Measurements from ENCODE around the gene LHFPL5. TPM values are rescaled to one million over a fixed set of nuclear protein-coding genes. Genes with fewer than 3 reads are reported as not detected.

The LHFPL5 gene
- polyA plus RNA-seq, 1 donor (not counting 4 experiments of a cell fraction or from before 2014, with no cell fraction given) = not detected

DNA sequence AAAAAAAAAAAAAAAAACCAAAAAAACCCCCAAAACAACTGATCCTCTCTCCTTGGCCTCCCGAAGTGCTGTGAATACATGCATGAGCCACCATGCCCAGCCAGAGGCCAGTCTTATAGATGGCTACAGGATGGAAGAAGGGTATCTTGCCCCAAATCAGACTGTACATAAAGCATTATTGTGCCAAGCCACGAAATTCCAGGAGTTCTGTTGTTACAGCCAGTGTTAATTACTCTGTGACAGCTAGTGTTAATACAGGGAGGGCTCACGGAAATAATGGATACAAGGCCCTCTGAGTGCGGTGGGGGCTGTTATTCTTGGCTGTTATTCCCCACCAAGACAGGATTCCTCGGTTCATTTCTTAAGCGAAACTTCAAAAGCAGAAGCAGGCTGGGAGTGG, 30.1 kb upstream of the LHFPL5 start:
- FAIRE-seq (no peak), DNase-seq (ENCODE audit: low read depth, low spot score) (no peak)
- H3K79me2 ChIP-seq (ENCODE audit: control insufficient read depth, insufficient read depth, low read length) = no peaks in the 10 kb centered on the region
- H4K20me1 ChIP-seq (ENCODE audit: control insufficient read depth, extremely low read depth, insufficient read depth, low read length) = no peaks in the 10 kb centered on the region
- TF ChIP-seq, protein P1, sequence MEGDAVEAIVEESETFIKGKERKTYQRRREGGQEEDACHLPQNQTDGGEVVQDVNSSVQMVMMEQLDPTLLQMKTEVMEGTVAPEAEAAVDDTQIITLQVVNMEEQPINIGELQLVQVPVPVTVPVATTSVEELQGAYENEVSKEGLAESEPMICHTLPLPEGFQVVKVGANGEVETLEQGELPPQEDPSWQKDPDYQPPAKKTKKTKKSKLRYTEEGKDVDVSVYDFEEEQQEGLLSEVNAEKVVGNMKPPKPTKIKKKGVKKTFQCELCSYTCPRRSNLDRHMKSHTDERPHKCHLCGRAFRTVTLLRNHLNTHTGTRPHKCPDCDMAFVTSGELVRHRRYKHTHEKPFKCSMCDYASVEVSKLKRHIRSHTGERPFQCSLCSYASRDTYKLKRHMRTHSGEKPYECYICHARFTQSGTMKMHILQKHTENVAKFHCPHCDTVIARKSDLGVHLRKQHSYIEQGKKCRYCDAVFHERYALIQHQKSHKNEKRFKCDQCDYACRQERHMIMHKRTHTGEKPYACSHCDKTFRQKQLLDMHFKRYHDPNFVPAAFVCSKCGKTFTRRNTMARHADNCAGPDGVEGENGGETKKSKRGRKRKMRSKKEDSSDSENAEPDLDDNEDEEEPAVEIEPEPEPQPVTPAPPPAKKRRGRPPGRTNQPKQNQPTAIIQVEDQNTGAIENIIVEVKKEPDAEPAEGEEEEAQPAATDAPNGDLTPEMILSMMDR (optimal IDR thresholded peaks at IDR 0.05 in 1 of 3, IDR thresholded peaks at IDR 0.05 in 1 of 3, conservative IDR thresholded peaks at IDR 0.05 in 1 of 3; ENCODE audit: extremely low read depth in 1 of 3, insufficient read depth in 2 of 3, low read length in 3 of 3) = no peak
- TF ChIP-seq EZH2 (IDR thresholded peaks at IDR 0.05; ENCODE audit: low read length) = no peak
- no peaks in the 10 kb centered on the region for H3K4me1 ChIP-seq (ENCODE audit: control insufficient read depth, extremely low read depth, insufficient read depth, low read length)
- no peak overlapping the region for H3K27ac ChIP-seq (ENCODE audit: control insufficient read depth, insufficient read depth, low read length)
- H2AFZ ChIP-seq (ENCODE audit: control insufficient read depth, low read length) = no peak overlapping the region
- peaks cover 24% of the 10 kb centered on the region for H3K27me3 ChIP-seq (ENCODE audit: control insufficient read depth, extremely low read depth, insufficient read depth, low read length)
- H3K4me2 ChIP-seq (ENCODE audit: control insufficient read depth, extremely low read depth, insufficient read depth, low read depth, low read length) = no peak overlapping the region
- no peak overlapping the region for H3K9ac ChIP-seq (ENCODE audit: control insufficient read depth, extremely low read depth, insufficient read depth, low read length)
- H3K9me1 ChIP-seq (ENCODE audit: control insufficient read depth, extremely low read depth, insufficient read depth, low read length) = no peaks in the 10 kb centered on the region
- H3K36me3 ChIP-seq (ENCODE audit: control insufficient read depth in 2 of 2, extremely low read depth in 1 of 2, insufficient read depth in 2 of 2, low read length in 2 of 2) = no peaks in the 10 kb centered on the region
- dilution Hi-C loops (cut with MboI; ENCODE audit: extremely low pct_ligation_motif_present, low sequenced_read_pairs) = no loop called here
- H3K9me3 ChIP-seq (ENCODE audit: control insufficient read depth, low read depth, low read length) = no peaks in the 10 kb centered on the region
- H3K4me3 ChIP-seq (ENCODE audit: control insufficient read depth in 2 of 3, extremely low read depth in 1 of 3, insufficient read depth in 2 of 3, low read depth in 1 of 3, low read length in 3 of 3) = no peak overlapping the region

DNA sequence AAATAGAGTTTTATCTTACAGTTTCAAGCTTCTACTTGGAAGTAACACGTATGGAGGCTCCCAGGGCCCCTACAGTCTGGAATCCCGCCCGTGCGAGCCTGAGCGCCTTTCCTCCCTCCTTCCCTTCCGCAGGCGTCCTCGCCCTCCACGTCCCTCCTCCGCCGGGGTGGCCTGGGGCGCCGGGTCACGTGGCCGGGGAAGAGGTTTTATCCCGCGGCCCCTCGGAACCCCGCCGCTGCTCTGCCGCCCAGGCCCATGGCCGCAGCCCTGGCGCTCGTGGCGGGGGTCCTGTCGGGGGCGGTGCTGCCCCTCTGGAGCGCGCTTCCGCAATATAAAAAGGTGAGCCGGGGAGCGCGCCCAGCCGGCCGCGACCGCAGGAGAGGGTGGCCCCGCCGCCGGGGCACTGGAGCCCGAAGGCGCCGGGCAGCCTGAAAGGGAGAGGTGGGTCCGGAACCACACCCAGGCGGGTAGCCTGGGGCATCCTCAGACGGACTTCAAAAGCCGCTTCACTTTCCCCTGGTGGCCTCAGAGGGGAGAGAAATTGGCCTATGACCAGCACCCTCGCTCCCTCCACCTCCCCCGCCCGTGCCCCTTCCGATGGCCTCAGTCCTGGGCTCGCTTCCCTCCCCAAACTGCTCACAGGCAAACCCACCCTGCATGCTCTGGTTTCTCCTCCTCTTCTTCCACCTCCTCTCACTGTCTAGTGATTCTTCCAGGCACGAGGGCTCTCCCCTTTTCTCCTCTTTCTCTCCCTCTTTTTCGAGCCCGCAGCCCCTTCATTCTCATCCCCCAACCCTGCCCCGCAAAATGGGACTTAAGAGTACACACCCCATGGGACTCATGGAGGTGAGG, 28.6 kb upstream of the LHFPL5 start, which contains the start of gene CLPSL2:
CLPSL2 (plus strand) TSS at position 235 of the 852 bp plus-strand sequence; CDS start at position 256, 21 bp downstream.
- FAIRE-seq (no peak), DNase-seq (ENCODE audit: low read depth, low spot score) (no peak)

More for the DNA sequence above, 28.6 kb upstream of the LHFPL5 start, which contains the start of gene CLPSL2:
- H3K36me3 ChIP-seq (ENCODE audit: control insufficient read depth in 2 of 2, extremely low read depth in 1 of 2, insufficient read depth in 2 of 2, low read length in 2 of 2) = no peaks in the 10 kb centered on the region
- no peak within 1 kb of the TSS for H3K9ac ChIP-seq (ENCODE audit: control insufficient read depth, extremely low read depth, insufficient read depth, low read length)
- TF ChIP-seq, protein P1 (optimal IDR thresholded peaks at IDR 0.05 in 1 of 3, IDR thresholded peaks at IDR 0.05 in 1 of 3, conservative IDR thresholded peaks at IDR 0.05 in 1 of 3; ENCODE audit: extremely low read depth in 1 of 3, insufficient read depth in 2 of 3, low read length in 3 of 3) = no peak
- peak; percentile 40 for TF ChIP-seq EZH2 (IDR thresholded peaks at IDR 0.05; ENCODE audit: low read length)
- H3K9me3 ChIP-seq (ENCODE audit: control insufficient read depth, low read depth, low read length) = no peaks in the 10 kb centered on the region
- H2AFZ ChIP-seq (ENCODE audit: control insufficient read depth, low read length) = no peak within 1 kb of the TSS
- dilution Hi-C loops (cut with MboI; ENCODE audit: extremely low pct_ligation_motif_present, low sequenced_read_pairs) = no loop called here
- H3K27me3 ChIP-seq (ENCODE audit: control insufficient read depth, extremely low read depth, insufficient read depth, low read length) = peaks cover 24% of the 10 kb centered on the region
- no peak within 1 kb of the TSS for H3K27ac ChIP-seq (ENCODE audit: control insufficient read depth, insufficient read depth, low read length)
- no peaks in the 10 kb centered on the region for H3K9me1 ChIP-seq (ENCODE audit: control insufficient read depth, extremely low read depth, insufficient read depth, low read length)
- H3K4me3 ChIP-seq (ENCODE audit: control insufficient read depth in 2 of 3, extremely low read depth in 1 of 3, insufficient read depth in 2 of 3, low read depth in 1 of 3, low read length in 3 of 3) = peak within 1 kb of the TSS; percentile 32 to 43 (median 35)
- peak within 1 kb of the TSS; percentile 62 for H3K4me2 ChIP-seq (ENCODE audit: control insufficient read depth, extremely low read depth, insufficient read depth, low read depth, low read length)
- no peaks in the 10 kb centered on the region for H3K4me1 ChIP-seq (ENCODE audit: control insufficient read depth, extremely low read depth, insufficient read depth, low read length)
- H3K79me2 ChIP-seq (ENCODE audit: control insufficient read depth, insufficient read depth, low read length) = no peaks in the 10 kb centered on the region
- no peaks in the 10 kb centered on the region for H4K20me1 ChIP-seq (ENCODE audit: control insufficient read depth, extremely low read depth, insufficient read depth, low read length)

All from keratinocyte (primary cell).